ENCODE data around the gene TIMMDC1. TPM values are rescaled to one million over a fixed set of nuclear protein-coding genes. Genes with fewer than 3 reads are reported as not detected.

Gene TIMMDC1
- total RNA-seq, 2 donors from 2014 or later: 91.0 to 94.0 TPM

DNA sequence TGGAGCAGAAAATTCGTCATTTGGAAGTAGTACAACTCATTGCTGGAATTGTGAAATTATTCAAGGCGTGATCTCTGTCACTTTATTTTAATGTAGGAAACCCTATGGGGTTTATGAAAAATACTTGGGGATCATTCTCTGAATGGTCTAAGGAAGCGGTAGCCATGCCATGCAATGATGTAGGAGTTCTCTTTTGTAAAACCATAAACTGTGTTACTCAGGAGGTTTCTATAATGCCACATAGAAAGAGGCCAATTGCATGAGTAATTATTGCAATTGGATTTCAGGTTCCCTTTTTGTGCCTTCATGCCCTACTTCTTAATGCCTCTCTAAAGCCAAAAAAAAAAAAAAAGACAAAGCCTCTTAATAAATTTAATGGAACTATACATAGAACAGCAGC, 5.5 kb upstream of the TIMMDC1 start:
- Mint-ChIP-seq H3K27ac (no peak overlapping the region), H3K27me3 (no peaks in the 10 kb centered on the region), H3K9me3 (no peaks in the 10 kb centered on the region), H3K4me3 (no peak overlapping the region), H3K36me3 (peaks cover 8% of the 10 kb centered on the region), H3K4me1 (ENCODE audit: low read depth in 2 of 2) (peaks cover 3 to 11% of the 10 kb centered on the region in 2 donors)
- DNase-seq (ENCODE audit: low spot score) (no peak), ATAC-seq (no peak)

DNA sequence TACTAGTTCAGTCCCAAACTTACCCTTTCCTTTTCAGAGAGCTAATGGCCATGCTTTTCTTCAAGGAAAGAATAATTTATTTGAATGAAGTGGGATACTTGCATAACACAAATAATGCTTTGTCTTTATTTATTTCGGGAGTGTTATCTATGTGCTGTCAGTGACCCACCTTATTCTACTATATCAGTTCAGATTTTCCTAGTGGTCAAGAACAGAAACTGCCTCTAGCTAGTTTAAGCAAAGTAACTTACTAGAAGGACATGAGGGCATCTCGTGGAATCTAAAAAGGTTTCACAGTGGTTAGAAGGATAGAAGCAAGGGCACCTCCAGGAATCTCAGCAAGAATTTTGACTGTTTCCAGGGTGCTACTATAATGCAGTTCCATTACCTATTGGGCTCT, 3.8 kb upstream of the TIMMDC1 start:
- Mint-ChIP-seq H3K4me3 (no peak overlapping the region), H3K4me1 (ENCODE audit: low read depth in 2 of 2) (peaks cover 9 to 20% of the 10 kb centered on the region in 2 donors), H3K27me3 (no peaks in the 10 kb centered on the region), H3K36me3 (peaks cover 8% of the 10 kb centered on the region), H3K27ac (no peak overlapping the region), H3K9me3 (no peaks in the 10 kb centered on the region)
- no peak for ATAC-seq
- no peak for DNase-seq (ENCODE audit: low spot score)

DNA sequence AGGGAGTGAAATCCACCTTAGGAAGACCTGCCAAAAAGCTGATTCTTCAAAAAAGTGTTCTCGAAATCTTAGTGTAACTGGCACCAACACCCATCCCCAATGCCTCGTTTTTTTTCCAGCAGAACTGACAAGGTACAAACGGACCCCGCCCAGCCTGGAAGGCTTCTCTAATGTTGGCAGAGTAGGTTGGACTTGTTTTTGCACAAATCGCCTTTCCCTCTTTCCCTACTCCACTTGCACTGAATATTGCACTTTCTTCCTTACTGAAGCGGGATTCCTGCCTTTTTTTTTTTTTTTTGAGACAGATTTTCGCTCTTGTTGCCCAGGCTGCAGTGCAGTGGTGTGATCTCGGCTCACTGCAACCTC, 544 bp upstream of the TIMMDC1 start:
- Mint-ChIP-seq H3K36me3 (peaks cover under 1% of the 10 kb centered on the region), H3K4me1 (ENCODE audit: low read depth in 2 of 2) (peaks cover 17 to 40% of the 10 kb centered on the region in 2 donors), H3K27me3 (no peaks in the 10 kb centered on the region)

DNA sequence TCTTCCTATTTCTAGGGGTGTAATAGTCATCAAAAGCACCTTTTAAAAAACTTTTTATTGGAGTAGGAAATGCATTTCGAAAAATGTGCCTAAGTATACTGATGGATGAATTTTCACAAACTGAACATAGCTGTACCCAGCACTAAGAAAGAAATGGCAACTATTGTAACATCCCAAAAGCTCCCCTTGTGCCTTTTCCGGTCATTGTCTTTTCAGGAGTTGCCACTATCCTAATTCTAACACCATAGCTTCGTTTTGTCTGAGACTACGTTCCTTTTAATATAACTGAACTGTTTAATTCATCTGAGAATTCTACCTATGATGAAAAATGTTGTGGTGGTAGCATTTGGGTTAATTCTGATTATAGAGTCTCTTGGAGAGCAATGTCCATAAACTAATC, 1.9 kb downstream of the TIMMDC1 start:
- no peaks in the 10 kb centered on the region for H3K27me3 Mint-ChIP-seq
- H3K4me1 Mint-ChIP-seq (ENCODE audit: low read depth in 2 of 2): peaks cover 17 to 45% of the 10 kb centered on the region in 2 donors
- H3K9me3 Mint-ChIP-seq: no peaks in the 10 kb centered on the region
- H3K27ac Mint-ChIP-seq: peak overlapping the region in 1 of 2 donors; percentile 38
- peak overlapping the region; percentile 51 for H3K4me3 Mint-ChIP-seq
- DNase-seq (ENCODE audit: low spot score) (no peak), ATAC-seq (no peak)
- H3K36me3 Mint-ChIP-seq: peaks cover 7% of the 10 kb centered on the region

More for the DNA sequence above, 544 bp upstream of the TIMMDC1 start:
- ATAC-seq (no peak), DNase-seq (ENCODE audit: low spot score) (no peak)
- Mint-ChIP-seq H3K27ac (peak overlapping the region; percentile 98 to 99), H3K9me3 (no peaks in the 10 kb centered on the region), H3K4me3 (peak overlapping the region; percentile 99)

DNA sequence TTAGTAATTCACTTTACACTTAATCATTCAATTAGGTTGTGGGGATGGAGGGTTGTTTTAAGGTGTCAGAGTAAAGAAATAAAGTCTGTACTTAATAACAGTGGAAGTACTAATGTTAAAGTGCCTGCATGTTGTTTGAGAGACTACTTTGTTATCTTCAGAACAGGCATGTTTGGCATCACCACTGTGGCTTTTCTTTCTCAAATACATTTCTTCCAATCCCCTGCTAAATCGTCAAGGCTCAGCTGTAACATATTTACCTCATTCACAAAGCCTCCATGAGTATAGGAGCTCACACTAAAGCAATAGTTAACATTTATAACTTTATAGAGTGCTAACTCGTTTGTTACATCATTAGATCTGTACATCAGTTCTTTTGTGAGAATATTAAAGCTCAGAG, 2.6 kb downstream of the TIMMDC1 start:
- Mint-ChIP-seq H3K27me3 (no peaks in the 10 kb centered on the region), H3K27ac (peak overlapping the region in 1 of 2 donors; percentile 38), H3K4me1 (ENCODE audit: low read depth in 2 of 2) (peaks cover 17 to 45% of the 10 kb centered on the region in 2 donors), H3K9me3 (no peaks in the 10 kb centered on the region), H3K4me3 (peak overlapping the region; percentile 26), H3K36me3 (peaks cover 7% of the 10 kb centered on the region)
- DNase-seq (ENCODE audit: low spot score) (no peak), ATAC-seq (no peak)

DNA sequence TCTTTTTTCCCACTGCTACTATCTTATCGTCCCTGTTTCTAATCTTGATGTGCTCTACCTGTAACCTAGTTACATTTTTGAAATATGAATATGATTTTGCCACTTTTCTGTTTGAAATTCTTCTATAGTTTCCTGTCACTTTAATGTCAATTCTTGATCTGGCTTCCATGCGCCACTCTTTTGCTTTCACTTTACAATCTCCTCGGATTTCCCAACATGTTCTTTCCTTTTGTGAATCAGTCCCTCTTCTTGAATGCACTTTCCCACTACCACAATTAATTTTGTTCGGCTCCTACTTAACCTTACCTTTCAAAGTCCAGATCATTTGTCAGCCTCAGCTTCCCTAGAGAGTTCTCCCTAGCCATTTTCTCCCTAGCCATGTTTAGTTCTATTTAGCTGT, 8.3 kb downstream of the TIMMDC1 start:
- Mint-ChIP-seq H3K9me3 (no peaks in the 10 kb centered on the region), H3K36me3 (peaks cover 20% of the 10 kb centered on the region), H3K27ac (peak overlapping the region; percentile 41 to 75), H3K27me3 (no peaks in the 10 kb centered on the region), H3K4me1 (ENCODE audit: low read depth in 2 of 2) (peaks cover 23 to 30% of the 10 kb centered on the region in 2 donors), H3K4me3 (peak overlapping the region; percentile 67)
- DNase-seq (ENCODE audit: low spot score) (no peak), ATAC-seq (no peak)

DNA sequence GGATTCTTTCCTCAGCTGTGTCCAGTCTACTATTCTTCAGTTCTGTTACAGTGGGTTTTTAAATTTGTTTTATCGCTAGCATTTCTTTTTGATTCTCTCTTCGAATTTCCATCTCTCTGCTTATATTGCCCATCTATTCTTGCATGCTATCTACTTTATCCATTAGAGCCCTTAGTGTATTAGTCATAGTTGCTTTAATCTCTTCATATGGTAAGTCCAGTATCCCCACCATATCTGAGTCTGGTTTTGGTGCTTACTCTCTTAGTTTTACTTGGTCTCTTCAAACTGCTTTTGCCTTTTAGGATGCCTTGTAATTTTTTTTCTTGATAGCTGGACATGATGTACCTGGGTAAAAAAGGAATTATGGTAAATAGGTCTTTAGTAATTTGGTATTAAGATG, 9.1 kb downstream of the TIMMDC1 start:
- no peaks in the 10 kb centered on the region for H3K9me3 Mint-ChIP-seq
- H3K36me3 Mint-ChIP-seq: peaks cover 20% of the 10 kb centered on the region
- no peak for DNase-seq (ENCODE audit: low spot score)
- H3K4me3 Mint-ChIP-seq: peak overlapping the region; percentile 67
- peaks cover 21 to 28% of the 10 kb centered on the region in 2 donors for H3K4me1 Mint-ChIP-seq (ENCODE audit: low read depth in 2 of 2)
- no peak for ATAC-seq
- H3K27me3 Mint-ChIP-seq: no peaks in the 10 kb centered on the region
- peak overlapping the region; percentile 41 to 75 for H3K27ac Mint-ChIP-seq

DNA sequence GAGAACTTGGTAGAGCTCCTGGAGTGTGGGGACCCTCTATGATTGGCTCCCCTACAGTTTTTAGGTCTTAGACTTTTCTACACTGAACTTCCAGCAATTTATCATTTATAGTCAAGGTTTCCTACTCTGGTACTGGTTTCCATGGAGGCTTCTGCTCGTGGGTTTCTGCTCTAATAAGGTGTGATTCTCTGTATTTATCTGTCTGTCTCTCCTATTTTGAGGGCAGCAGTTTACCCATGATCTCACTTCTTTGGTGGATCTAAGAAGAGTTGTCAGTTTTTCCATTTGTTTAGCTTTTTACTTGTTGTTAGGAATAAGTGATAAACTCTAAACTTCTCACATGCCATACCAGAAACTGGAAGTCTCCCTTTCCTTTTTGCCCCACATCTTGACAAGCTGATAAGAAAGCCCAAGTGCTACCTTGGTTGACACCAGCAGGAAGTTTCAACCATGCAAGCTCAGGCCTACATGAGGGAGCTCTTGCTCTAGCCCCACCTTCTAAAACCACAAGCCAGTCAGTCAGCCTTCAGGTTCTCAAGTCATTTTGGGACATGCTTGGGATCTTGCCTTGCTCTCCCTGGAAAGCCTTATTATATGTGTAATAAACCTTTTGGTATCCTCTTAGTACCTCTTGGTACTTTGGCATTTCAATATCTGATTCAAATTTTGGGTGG, 10.0 kb downstream of the TIMMDC1 start:
- Mint-ChIP-seq H3K9me3 (no peaks in the 10 kb centered on the region), H3K4me3 (no peak overlapping the region), H3K4me1 (ENCODE audit: low read depth in 2 of 2) (peaks cover 21 to 28% of the 10 kb centered on the region in 2 donors), H3K27me3 (no peaks in the 10 kb centered on the region), H3K36me3 (peaks cover 24% of the 10 kb centered on the region), H3K27ac (peak overlapping the region; percentile 54 to 77)
- ATAC-seq (peak; percentile 60 to 67), DNase-seq (ENCODE audit: low spot score) (peak; percentile 62)

DNA sequence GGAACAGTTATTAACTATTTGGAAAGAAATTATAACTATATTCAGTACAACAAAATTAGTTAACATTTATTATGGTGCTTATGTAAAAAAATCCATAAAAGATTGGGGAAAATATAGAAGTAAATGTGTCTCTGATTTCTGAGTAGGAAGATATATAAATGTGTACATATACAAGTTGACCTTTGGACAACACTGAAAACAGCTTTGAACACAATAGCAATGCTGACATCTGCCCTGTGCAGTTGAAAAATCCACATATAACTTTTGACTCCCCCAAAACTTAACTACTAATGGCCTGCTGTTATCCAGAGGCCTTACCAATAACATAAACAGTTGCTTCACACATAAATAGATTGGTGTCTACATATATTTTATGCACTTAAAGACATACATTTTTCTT, 12.3 kb downstream of the TIMMDC1 start:
- ATAC-seq: no peak
- H3K27me3 Mint-ChIP-seq: no peaks in the 10 kb centered on the region
- no peaks in the 10 kb centered on the region for H3K9me3 Mint-ChIP-seq

DNA sequence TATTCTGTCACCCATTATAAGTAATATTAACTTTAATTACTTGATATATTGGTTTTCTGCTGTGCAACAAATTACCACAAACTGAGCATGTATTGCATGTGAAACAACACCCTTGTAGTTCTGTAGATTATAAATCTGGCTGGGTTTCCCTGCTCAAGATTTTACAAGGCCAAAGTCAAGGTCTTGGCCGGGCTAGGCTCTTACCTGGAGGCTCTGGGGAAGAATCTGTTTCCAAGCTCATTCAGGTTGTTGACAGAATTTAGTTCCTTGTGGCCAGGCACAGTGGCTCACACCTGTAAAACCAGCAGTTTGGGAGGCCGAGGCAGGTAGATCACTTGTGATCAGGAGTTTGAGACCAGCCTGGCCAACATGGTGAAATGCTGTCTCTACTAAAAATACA, 16.3 kb downstream of the TIMMDC1 start:
- Mint-ChIP-seq H3K4me1 (ENCODE audit: low read depth in 2 of 2) (no peaks in the 10 kb centered on the region), H3K36me3 (peaks cover 30% of the 10 kb centered on the region), H3K27ac (no peak overlapping the region)

More for the DNA sequence above, 12.3 kb downstream of the TIMMDC1 start:
- H3K4me3 Mint-ChIP-seq: no peak overlapping the region
- peaks cover 22% of the 10 kb centered on the region for H3K36me3 Mint-ChIP-seq
- no peak for DNase-seq (ENCODE audit: low spot score)
- H3K4me1 Mint-ChIP-seq (ENCODE audit: low read depth in 2 of 2): peaks cover 21 to 23% of the 10 kb centered on the region in 2 donors
- no peak overlapping the region for H3K27ac Mint-ChIP-seq

DNA sequence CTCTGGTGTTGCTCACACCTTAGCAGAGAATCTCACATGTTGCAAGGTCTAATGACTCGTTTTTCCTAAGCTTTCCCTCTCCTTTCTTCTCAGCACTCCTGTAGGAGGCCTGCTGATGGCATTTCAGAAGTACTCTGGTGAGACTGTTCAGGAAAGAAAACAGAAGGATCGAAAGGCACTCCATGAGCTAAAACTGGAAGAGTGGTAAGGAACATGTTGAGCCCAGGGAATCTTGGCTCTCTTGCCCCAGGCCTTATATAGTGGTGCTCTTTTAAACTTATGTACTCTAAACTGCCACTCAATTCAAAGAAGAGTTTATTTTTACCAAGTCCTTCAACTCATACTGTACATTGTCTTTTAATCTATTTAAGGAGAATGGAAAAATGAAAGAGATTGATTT, 18.8 kb downstream of the TIMMDC1 start:
- H3K36me3 Mint-ChIP-seq: peaks cover 46% of the 10 kb centered on the region
- H3K27ac Mint-ChIP-seq: no peak overlapping the region
- H3K4me3 Mint-ChIP-seq: no peak overlapping the region
- no peak for ATAC-seq
- H3K27me3 Mint-ChIP-seq: no peaks in the 10 kb centered on the region
- no peaks in the 10 kb centered on the region for H3K9me3 Mint-ChIP-seq
- no peaks in the 10 kb centered on the region for H3K4me1 Mint-ChIP-seq (ENCODE audit: low read depth in 2 of 2)
- no peak for DNase-seq (ENCODE audit: low spot score)

More for the DNA sequence above, 16.3 kb downstream of the TIMMDC1 start:
- Mint-ChIP-seq H3K9me3 (no peaks in the 10 kb centered on the region), H3K27me3 (no peaks in the 10 kb centered on the region), H3K4me3 (no peak overlapping the region)
- DNase-seq (ENCODE audit: low spot score) (no peak), ATAC-seq (no peak)

DNA sequence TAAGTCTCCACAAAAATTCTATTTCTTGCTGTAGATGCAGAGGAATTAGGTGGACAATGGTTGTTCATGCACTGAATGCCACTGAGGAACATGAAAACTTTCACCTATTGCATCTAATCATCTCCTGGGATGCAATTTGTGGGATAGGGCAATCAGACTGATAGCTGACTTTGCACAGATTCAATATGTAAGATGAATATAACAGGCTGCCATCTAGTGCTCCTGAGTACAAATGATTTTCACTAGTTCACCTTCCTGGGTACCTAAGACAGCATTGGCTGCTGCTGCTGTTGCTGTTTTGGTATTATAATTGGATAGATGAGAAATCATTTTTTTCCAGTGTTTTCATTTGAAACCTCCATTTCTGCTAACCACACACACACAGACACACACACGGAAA, 19.7 kb downstream of the TIMMDC1 start:
- Mint-ChIP-seq H3K27me3 (no peaks in the 10 kb centered on the region), H3K9me3 (no peaks in the 10 kb centered on the region), H3K36me3 (peaks cover 45% of the 10 kb centered on the region), H3K27ac (no peak overlapping the region), H3K4me3 (no peak overlapping the region), H3K4me1 (ENCODE audit: low read depth in 2 of 2) (no peaks in the 10 kb centered on the region)
- ATAC-seq (no peak), DNase-seq (ENCODE audit: low spot score) (no peak)

DNA sequence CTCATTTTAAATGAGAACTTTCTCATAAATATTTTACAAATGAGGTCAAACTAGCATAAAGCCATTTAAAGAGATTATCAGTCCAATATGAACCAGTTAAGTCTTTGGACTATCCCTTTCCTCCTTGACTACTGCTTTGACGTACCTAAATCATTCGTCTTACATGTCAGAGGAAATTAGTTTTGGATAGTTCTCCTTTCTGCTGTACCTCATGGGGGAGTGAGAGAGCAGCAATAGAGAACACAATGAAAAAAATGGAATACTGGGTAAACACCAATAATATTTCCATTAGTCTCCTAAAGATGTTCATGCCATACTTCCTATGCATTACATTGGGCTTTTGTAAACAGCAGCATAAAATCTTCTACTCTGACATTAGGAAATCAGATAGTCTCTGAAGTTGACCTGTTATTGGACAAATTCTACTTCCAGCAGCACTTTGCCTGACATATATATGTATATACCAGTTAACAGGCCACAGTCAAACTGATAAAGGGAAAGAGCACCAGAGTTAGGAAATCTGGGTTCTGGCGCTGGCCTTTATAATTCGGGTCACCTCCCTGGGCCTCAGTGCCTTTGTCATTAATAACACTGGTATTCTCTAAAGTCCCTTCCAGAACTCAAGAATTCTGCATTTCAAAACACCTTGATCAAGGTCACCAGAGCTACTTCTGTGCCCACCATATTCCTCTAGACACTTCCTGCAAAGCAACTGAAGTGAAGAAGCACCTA, 26.8 kb downstream of the TIMMDC1 start:
- no peak overlapping the region for H3K4me3 Mint-ChIP-seq
- no peak for DNase-seq (ENCODE audit: low spot score)
- H3K9me3 Mint-ChIP-seq: no peaks in the 10 kb centered on the region
- H3K36me3 Mint-ChIP-seq: peaks cover 14% of the 10 kb centered on the region
- H3K4me1 Mint-ChIP-seq (ENCODE audit: low read depth in 2 of 2): no peaks in the 10 kb centered on the region
- no peak overlapping the region for H3K27ac Mint-ChIP-seq
- H3K27me3 Mint-ChIP-seq: no peaks in the 10 kb centered on the region
- no peak for ATAC-seq

DNA sequence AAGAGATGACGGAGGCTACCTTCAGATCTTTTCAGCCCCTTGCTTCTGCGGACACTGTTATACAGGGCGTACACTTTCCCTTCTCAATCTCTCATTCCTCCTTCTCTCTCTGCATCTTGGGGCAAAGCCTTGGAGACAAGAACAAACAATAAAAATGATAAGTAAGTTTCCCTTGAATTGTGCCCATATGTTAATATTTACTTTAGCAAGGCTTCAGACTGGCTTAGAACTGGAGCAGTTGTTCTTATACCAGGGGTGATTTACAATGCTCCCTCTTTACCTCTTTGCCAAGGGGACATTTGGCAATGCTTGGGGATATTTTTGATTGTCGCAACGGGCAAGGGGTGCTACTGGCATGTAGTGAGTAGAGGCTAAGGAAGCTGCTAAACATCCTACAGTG, 29.4 kb downstream of the TIMMDC1 start:
- Mint-ChIP-seq H3K4me3 (no peak overlapping the region), H3K27me3 (no peaks in the 10 kb centered on the region), H3K36me3 (no peaks in the 10 kb centered on the region), H3K4me1 (ENCODE audit: low read depth in 2 of 2) (no peaks in the 10 kb centered on the region), H3K27ac (no peak overlapping the region), H3K9me3 (no peaks in the 10 kb centered on the region)
- no peak for DNase-seq (ENCODE audit: low spot score)
- ATAC-seq: no peak
